ENCODE measurements around the gene REEP3.
A peak's percentile ranks its signal among the peaks of the same experiment; 100 is the strongest.

The REEP3 gene

DNA sequence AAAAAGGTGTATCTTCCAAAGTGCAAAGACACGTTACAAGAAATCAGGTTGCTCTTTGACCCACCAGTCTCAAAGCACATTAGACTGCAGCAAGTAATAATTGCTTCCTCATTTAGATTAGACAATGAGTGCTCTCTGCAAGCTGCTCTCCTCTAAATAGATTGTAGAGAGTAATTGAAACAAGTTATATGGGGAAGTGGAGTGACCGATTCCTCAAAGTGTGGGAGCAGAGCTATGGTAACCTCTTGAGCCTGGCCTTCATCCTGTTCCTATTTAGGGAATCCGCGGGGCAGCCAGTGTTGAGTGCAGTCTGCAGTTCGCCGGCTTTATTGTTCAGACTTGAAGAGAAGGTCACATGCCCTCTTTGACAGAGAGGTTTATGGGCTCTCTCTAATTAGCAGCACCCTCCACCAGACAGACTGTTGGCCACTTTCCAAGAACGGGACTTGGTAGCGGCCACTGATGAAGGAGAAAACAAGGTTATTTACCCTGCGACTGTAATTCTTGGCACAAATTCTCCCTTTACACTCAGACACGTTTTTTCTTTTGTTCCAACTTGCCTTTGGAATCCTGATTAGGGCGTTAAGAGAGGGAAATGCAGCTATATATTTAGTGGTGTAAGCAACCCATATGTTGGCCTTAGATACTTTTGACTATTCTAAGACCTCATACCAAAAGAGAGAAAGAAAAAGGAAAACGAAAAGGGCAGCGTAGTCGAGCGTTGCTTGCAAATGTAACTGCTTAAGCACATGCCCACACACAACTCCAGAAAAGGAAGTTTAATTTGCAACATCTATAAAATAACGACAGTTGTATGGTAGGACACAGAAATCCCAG is 107.5 kb downstream of the REEP3 start:
- intact Hi-C loops (cut with micrococcal nuclease): loop anchor here (1.0 to 5.0 kb wide), 5 partner anchors 74 to 461 kb away; partner anchors contain the start of gene JMJD1C
- Mint-ChIP-seq H3K9me3 (no peaks in the 10 kb centered on the region), H3K36me3 (ENCODE audit: low read depth) (no peaks in the 10 kb centered on the region), H3K4me1 (ENCODE audit: low read depth) (peaks cover 36% of the 10 kb centered on the region), H3K27ac (peak overlapping the region; percentile 79), H3K27me3 (peaks cover 33% of the 10 kb centered on the region), H3K4me3 (peak overlapping the region; percentile 88)

DNA sequence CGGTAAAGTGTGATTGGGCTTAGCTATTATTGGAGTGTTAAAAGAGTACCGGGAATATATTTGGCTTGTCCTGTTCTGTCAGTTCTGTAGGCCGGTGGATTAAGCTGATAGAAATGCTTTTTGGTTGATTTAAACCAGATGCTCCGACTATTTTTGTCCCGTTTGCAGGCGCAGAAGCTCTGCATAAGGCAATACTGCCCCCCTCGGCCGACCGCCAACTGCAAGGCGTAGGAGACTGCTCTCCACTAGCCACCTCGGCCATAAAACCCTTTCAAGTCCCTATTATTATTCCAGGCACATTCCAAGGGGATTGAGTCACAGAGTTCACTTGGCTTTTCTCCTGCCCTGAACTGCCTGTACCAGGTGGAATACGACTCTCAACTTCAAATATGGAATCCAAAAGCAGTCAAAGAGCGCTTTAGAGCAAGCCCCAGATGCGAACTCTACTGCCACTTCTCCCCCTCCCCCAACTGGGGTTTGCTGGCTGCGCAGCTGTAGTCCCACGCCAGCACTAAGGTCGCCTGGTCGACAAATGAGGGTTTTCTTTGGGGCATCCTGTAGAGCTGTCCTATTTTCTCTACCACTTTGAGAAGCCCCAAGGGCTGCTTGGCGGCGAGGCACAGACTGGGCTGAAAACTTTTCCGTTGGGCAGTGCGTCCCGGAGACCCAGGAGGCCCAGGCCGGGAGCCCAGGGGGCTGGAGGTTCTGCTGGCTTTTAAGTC is 108.3 kb downstream of the REEP3 start:
- Mint-ChIP-seq H3K9me3 (no peaks in the 10 kb centered on the region), H3K27ac (peak overlapping the region; percentile 79), H3K4me1 (ENCODE audit: low read depth) (peaks cover 42% of the 10 kb centered on the region), H3K36me3 (ENCODE audit: low read depth) (no peaks in the 10 kb centered on the region), H3K27me3 (peaks cover 36% of the 10 kb centered on the region), H3K4me3 (peak overlapping the region; percentile 88)
- intact Hi-C loops (cut with micrococcal nuclease): loop anchor here (1.0 to 5.0 kb wide), 7 partner anchors 73 to 462 kb away; partner anchors contain the start of genes JMJD1C and REEP3

DNA sequence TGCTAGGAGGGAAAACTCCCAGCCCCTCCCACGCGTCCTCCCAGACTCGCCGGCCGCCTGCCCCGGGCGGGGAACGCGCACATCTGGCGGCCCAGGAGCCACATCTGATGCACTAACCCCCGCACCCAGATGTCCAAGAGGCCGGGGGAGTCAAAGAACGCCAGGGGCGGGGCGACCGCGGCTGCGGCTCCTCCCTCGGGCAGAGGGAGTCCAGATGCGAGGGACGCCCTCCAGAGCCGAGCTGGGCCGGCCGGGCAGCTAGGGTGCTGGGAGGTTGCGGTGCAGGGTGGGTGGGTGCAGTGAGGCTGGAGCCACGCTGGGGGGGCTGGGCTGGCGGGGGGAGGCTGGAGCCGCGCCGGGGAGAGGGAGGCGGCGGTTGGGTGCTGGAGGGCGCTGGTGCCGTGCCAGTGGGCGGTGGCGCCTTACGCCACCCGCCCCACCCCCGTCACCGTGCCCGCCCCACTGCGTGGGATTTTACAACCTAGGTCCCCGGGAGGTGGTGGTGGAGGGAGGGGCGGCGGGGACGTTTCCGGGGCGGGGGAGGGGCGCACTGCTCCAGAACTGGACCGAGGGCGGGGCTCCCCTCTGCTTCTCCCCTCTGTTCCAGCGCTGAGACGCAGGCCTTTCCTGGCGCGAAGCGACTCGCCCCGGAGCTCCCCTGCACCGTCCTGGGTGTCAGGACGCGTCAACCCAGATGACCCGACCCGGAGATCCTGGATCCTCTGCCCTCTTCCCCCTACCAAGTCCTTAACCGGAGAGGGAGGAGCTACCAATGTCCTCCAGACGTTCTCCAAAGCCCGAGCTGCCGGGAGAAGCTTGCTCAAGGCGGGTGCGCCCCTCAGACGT is 109.1 kb downstream of the REEP3 start:
- H3K27ac Mint-ChIP-seq: peak overlapping the region; percentile 79
- H3K36me3 Mint-ChIP-seq (ENCODE audit: low read depth): no peaks in the 10 kb centered on the region
- H3K4me3 Mint-ChIP-seq: peak overlapping the region; percentile 88
- H3K4me1 Mint-ChIP-seq (ENCODE audit: low read depth): peaks cover 50% of the 10 kb centered on the region
- intact Hi-C loops (cut with micrococcal nuclease): loop anchor here (2.0 to 5.0 kb wide), 2 partner anchors 88 to 108 kb away; partner anchors contain the start of gene REEP3
- H3K27me3 Mint-ChIP-seq: peaks cover 42% of the 10 kb centered on the region
- no peaks in the 10 kb centered on the region for H3K9me3 Mint-ChIP-seq

DNA sequence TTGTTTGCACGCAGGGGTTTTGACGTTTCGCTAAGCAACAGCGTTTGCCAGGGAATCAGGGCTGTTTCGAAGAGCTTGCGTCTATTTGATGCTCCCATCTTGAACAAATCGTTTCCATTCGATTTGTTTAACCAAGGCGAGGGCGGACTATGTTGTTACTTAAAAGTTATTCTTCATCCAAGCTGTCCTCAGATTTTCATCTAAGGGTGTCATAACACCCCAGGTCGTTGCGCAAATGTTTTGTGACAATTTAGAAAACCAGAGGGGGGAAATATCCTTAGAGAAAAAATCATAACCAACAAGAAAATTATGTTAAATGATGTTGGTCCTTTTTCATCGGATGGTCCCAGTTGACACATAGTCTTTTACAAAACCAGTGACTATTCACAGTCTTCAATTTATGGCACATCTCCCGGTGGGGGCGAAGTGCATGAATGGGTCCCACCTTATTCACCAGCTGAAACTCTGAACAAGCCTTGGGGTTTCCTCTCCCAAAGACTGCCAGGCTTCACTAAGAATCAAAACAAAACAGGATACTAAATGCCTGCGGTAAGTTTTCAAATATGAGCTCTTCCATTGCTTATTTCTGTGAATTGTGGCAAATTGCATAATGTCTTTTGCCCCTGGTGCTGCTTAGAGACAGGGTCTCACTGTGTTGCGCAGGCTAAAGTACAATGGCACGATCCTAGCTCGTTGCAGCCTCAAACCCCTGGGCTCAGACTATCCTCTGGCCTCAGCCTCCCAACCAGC is 109.9 kb downstream of the REEP3 start:
- Mint-ChIP-seq H3K4me3 (peak overlapping the region; percentile 88), H3K27me3 (peaks cover 39% of the 10 kb centered on the region), H3K9me3 (no peaks in the 10 kb centered on the region), H3K36me3 (ENCODE audit: low read depth) (no peaks in the 10 kb centered on the region), H3K27ac (peak overlapping the region; percentile 79), H3K4me1 (ENCODE audit: low read depth) (peaks cover 50% of the 10 kb centered on the region)
- intact Hi-C loops (cut with micrococcal nuclease): loop anchor here (2.0 to 5.0 kb wide), 2 partner anchors 88 to 109 kb away; partner anchors contain the start of gene REEP3

DNA sequence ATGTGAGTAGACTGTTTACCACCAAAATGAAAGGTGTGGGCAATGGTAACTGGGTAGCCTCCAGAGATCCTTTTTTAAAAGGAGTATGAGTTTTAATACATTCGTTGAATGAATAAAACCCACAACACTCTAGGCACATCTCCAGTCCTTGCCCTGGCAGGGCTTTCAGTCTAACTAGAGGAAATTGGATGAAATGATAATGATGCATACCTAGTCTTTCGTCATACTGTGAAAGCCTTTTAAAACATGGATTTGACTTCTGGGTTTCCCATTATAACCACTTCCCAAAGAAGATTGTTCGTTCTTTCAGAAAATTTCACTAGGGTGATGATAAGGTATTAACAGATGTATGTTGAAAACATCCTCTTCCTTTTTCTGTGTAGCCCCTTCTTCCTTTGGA is 110.8 kb downstream of the REEP3 start:
- Mint-ChIP-seq H3K36me3 (ENCODE audit: low read depth) (no peaks in the 10 kb centered on the region), H3K4me1 (ENCODE audit: low read depth) (peaks cover 50% of the 10 kb centered on the region), H3K9me3 (no peaks in the 10 kb centered on the region), H3K4me3 (no peak overlapping the region), H3K27me3 (peaks cover 35% of the 10 kb centered on the region), H3K27ac (no peak overlapping the region)
- intact Hi-C loops (cut with micrococcal nuclease): loop anchor here (2.0 to 5.0 kb wide), 2 partner anchors 87 to 110 kb away; partner anchors contain the start of gene REEP3

DNA sequence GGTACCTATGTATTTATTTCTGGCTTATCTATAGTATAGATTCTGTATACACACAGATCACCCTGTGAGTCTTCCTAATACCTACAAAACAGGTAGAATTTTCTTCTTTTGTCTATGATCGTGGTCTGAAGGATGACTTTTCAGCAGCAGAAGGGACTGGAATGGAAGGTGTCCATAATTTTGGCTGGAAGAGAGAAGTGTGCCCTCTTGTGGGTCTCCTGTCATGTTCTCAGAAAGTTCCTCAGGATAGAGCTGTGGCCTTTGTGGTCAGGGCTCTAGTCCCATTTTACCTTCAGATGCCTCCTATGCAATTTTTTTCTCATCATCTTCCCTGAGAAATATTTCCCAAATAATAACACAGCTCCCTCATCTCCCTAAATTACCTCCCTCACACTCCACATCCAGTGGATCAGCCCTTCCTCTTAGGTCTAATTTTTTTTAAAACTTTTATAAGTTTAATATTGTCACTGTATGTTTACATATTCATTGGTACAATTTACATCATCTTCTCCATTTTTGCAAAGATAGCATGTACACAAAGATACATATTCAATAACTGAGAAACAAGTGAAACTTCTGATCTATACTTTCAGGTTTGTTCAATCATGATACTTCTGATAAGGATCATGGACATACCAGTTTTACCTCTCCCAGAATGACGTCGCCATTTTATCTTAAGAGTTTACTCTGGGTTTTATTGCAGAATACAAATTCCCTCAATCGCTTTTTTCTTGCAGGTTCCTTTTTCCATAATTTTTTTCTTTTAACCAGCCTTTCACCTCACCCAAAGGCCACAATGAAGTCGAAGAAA is 112.7 kb downstream of the REEP3 start:
- intact Hi-C loops (cut with micrococcal nuclease): loop anchor here (5.0 kb wide), 1 partner anchor 112 kb away; the partner anchor contains the start of gene REEP3
- no peak overlapping the region for H3K4me3 Mint-ChIP-seq
- H3K27ac Mint-ChIP-seq: no peak overlapping the region
- H3K9me3 Mint-ChIP-seq: no peaks in the 10 kb centered on the region
- peaks cover 40% of the 10 kb centered on the region for H3K4me1 Mint-ChIP-seq (ENCODE audit: low read depth)
- H3K36me3 Mint-ChIP-seq (ENCODE audit: low read depth): no peaks in the 10 kb centered on the region
- H3K27me3 Mint-ChIP-seq: peaks cover 34% of the 10 kb centered on the region

DNA sequence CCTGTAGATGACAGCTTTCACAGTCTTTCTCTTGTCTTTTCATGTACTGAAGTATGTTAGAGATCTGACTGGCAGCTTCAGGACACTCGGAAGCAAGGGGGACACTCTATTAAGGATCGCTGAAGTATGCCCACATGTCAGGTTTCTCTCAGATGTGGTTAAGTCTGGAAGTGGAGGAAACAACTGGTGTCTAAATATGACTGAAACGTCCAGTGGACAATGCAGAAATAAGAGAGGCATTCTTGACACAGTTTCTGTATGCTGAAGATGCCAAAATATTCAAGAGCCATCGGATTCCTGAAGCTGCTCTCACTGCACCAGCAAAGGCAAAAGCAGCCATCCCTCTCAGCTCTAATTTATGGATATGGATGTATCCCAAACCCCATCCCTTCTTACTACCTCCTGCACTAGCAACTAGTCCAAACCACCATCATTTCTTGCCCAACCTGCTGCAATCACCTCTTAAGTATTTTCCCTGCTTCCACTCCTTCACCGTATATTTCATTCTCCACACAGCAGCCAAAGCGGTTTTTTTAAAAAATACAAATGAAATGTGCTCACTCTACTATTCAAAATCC is 113.4 kb downstream of the REEP3 start:
- Mint-ChIP-seq H3K27ac (no peak overlapping the region), H3K4me3 (no peak overlapping the region), H3K27me3 (peaks cover 34% of the 10 kb centered on the region), H3K4me1 (ENCODE audit: low read depth) (peaks cover 33% of the 10 kb centered on the region), H3K36me3 (ENCODE audit: low read depth) (no peaks in the 10 kb centered on the region), H3K9me3 (no peaks in the 10 kb centered on the region)
- intact Hi-C loops (cut with micrococcal nuclease): loop anchor here (5.0 kb wide), 1 partner anchor 112 kb away; the partner anchor contains the start of gene REEP3

DNA sequence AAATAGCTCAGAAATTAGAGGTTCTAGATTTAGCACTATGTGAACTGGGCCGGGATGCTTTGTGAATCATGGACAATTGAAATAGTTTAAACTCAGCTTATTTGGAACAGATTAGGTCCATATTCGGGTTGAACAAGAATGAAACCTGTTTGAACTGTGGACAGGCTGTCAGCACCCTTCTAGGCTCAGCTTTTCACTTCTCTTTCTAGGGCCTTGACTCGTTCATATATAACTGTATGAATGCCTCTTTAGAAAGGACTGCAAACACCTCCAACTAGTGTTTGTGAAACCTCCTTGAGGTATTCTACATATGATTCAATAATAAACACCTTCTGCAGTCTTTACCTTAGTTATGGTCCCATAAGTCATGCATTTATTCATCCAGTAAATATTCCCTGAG is 115.6 kb downstream of the REEP3 start:
- peaks cover 25% of the 10 kb centered on the region for H3K27me3 Mint-ChIP-seq
- H3K27ac Mint-ChIP-seq: no peak overlapping the region
- intact Hi-C loops (cut with micrococcal nuclease): no loop called here
- H3K36me3 Mint-ChIP-seq (ENCODE audit: low read depth): no peaks in the 10 kb centered on the region
- no peaks in the 10 kb centered on the region for H3K9me3 Mint-ChIP-seq
- no peak overlapping the region for H3K4me3 Mint-ChIP-seq
- H3K4me1 Mint-ChIP-seq (ENCODE audit: low read depth): peaks cover 15% of the 10 kb centered on the region

DNA sequence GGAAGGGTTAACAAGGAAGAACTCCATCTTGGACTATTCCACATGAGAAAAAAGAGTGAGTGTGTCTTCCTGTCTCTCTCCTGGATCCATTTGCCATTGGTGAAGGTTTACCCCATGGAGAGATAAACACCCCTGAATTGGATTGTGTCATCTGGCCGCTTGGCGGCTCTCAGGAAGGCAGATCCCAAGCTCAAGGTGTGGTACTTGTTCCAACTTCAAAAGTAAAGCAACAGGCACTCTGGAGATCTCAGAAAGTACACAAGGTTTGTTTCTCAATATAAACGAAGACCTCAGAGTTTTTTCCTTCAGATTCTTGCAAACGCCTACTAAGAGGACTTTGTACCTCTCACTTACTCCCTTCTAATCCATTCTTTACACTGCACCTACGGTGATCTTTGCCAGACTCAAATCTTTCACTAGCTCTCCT is 116.7 kb downstream of the REEP3 start:
- H3K9me3 Mint-ChIP-seq: no peaks in the 10 kb centered on the region
- H3K27me3 Mint-ChIP-seq: peaks cover 17% of the 10 kb centered on the region
- H3K27ac Mint-ChIP-seq: no peak overlapping the region
- H3K36me3 Mint-ChIP-seq (ENCODE audit: low read depth): no peaks in the 10 kb centered on the region
- peaks cover 15% of the 10 kb centered on the region for H3K4me1 Mint-ChIP-seq (ENCODE audit: low read depth)
- intact Hi-C loops (cut with micrococcal nuclease): no loop called here
- no peak overlapping the region for H3K4me3 Mint-ChIP-seq

DNA sequence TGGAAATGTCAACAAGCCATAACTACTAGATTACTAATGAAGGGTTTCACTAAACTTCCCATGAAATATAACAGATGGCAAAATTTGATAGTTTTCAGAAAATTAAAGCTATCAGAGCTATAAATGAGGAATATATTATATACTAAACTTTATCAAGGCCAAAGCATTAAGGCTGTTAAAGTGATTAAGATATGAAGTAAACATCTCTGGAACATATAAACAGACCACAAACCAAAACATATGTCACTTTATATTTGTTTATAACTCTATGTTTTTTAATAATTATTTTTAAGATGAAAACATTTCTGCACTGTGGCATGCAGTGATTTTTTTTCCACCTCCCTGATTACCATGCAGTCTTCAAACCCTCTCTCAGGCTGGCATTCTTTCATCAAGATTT is 120.2 kb downstream of the REEP3 start:
- no peaks in the 10 kb centered on the region for H3K36me3 Mint-ChIP-seq (ENCODE audit: low read depth)
- no peaks in the 10 kb centered on the region for H3K9me3 Mint-ChIP-seq
- no peak overlapping the region for H3K4me3 Mint-ChIP-seq
- no peak overlapping the region for H3K27ac Mint-ChIP-seq
- H3K4me1 Mint-ChIP-seq (ENCODE audit: low read depth): peaks cover 10% of the 10 kb centered on the region
- intact Hi-C loops (cut with micrococcal nuclease): no loop called here
- peaks cover 6% of the 10 kb centered on the region for H3K27me3 Mint-ChIP-seq

DNA sequence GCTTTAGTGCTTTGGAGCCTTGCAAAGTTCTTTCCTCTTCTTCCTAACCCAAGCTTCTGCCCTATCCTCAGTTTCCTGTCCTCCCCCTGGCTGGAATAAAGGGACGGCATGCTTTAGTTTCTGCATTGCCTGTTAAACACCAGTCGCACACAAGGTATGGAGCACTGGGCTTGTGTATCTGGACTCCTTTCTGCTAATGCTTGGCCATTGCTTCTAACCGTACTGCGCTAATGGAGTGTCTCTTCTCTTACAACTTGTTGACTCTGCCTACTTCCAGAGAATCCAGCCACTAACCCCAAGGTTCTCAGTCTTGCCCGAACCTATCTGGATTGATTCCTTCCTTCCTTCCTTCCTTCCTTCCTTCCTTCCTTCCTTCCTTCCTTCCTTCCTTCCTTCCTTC is 120.6 kb downstream of the REEP3 start:
- Mint-ChIP-seq H3K36me3 (ENCODE audit: low read depth) (no peaks in the 10 kb centered on the region), H3K27me3 (peaks cover 6% of the 10 kb centered on the region), H3K27ac (no peak overlapping the region), H3K4me1 (ENCODE audit: low read depth) (peaks cover 10% of the 10 kb centered on the region), H3K9me3 (no peaks in the 10 kb centered on the region), H3K4me3 (no peak overlapping the region)
- intact Hi-C loops (cut with micrococcal nuclease): no loop called here

DNA sequence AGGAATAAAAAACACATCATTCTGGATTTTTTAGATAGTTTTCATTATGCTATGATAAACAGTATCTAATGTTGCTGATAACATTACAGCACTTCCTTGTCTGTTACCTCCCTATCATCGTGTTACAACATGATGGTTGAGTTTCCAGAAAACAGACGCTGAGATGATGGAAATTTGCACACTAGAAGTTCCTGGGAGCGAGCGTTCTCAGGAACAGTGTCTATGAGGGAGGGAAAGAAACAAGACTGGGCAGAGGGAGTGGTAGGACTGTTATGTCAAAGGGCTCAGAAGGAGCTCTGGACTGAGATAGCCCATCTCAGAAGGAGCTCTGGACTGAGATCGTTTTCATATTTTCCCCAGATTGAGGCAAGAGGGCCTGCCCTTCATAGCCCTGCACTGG is 121.6 kb downstream of the REEP3 start:
- H3K9me3 Mint-ChIP-seq: no peaks in the 10 kb centered on the region
- intact Hi-C loops (cut with micrococcal nuclease): no loop called here
- no peaks in the 10 kb centered on the region for H3K36me3 Mint-ChIP-seq (ENCODE audit: low read depth)
- H3K4me1 Mint-ChIP-seq (ENCODE audit: low read depth): peaks cover 10% of the 10 kb centered on the region
- no peak overlapping the region for H3K4me3 Mint-ChIP-seq
- no peak overlapping the region for H3K27ac Mint-ChIP-seq
- peaks cover 3% of the 10 kb centered on the region for H3K27me3 Mint-ChIP-seq
